ENCODE results near the gene MITF. TPM values are rescaled to one million over a fixed set of nuclear protein-coding genes. Genes with fewer than 3 reads are reported as not detected.

Gene MITF
- total RNA-seq, 1 donor from 2014 or later = 0.41 TPM

GRCh38 chr3:69869643-69870042 lies 130.4 kb downstream of the MITF start:
- intact Hi-C loops (cut with micrococcal nuclease) = no loop called here

- intact Hi-C loops (cut with micrococcal nuclease) = no loop called here
Observed at GRCh38 chr3:69871251-69871650, 132.0 kb downstream of the MITF start.

- intact Hi-C loops (cut with micrococcal nuclease) = no loop called here
Observed at GRCh38 chr3:69871868-69872267, 132.6 kb downstream of the MITF start.

- intact Hi-C loops (cut with micrococcal nuclease) = no loop called here
Observed at GRCh38 chr3:69872783-69873378, 133.6 kb downstream of the MITF start.

GRCh38 chr3:69876073-69876472 lies 136.8 kb downstream of the MITF start:
- intact Hi-C loops (cut with micrococcal nuclease) = no loop called here

GRCh38 chr3:69878254-69878653 lies 139.0 kb downstream of the MITF start:
- intact Hi-C loops (cut with micrococcal nuclease) = no loop called here

GRCh38 chr3:69879051-69879450 lies 139.8 kb downstream of the MITF start:
- intact Hi-C loops (cut with micrococcal nuclease) = no loop called here

GRCh38 chr3:69880069-69880640 lies 140.9 kb downstream of the MITF start:
- intact Hi-C loops (cut with micrococcal nuclease) = no loop called here

- intact Hi-C loops (cut with micrococcal nuclease) = no loop called here
Observed at GRCh38 chr3:69881051-69881450, 141.8 kb downstream of the MITF start.

- intact Hi-C loops (cut with micrococcal nuclease) = no loop called here
Observed at GRCh38 chr3:69881756-69882428, 142.6 kb downstream of the MITF start.

GRCh38 chr3:69882560-69882959 lies 143.3 kb downstream of the MITF start:
- intact Hi-C loops (cut with micrococcal nuclease) = no loop called here

- intact Hi-C loops (cut with micrococcal nuclease) = no loop called here
Observed at GRCh38 chr3:69888040-69888942, 149.0 kb downstream of the MITF start.

- intact Hi-C loops (cut with micrococcal nuclease) = no loop called here
Observed at GRCh38 chr3:69888943-69889315, 149.7 kb downstream of the MITF start.

- intact Hi-C loops (cut with micrococcal nuclease) = no loop called here
Observed at GRCh38 chr3:69890084-69890483, 150.8 kb downstream of the MITF start.

- intact Hi-C loops (cut with micrococcal nuclease) = no loop called here
Observed at GRCh38 chr3:69890691-69891090, 151.4 kb downstream of the MITF start.

GRCh38 chr3:69892706-69893105 lies 153.4 kb downstream of the MITF start:
- intact Hi-C loops (cut with micrococcal nuclease) = no loop called here

- intact Hi-C loops (cut with micrococcal nuclease) = no loop called here
Observed at GRCh38 chr3:69893274-69893673, 154.0 kb downstream of the MITF start.

GRCh38 chr3:69896095-69896494 lies 156.8 kb downstream of the MITF start:
- intact Hi-C loops (cut with micrococcal nuclease) = no loop called here

GRCh38 chr3:69900331-69900730 lies 161.1 kb downstream of the MITF start:
- intact Hi-C loops (cut with micrococcal nuclease) = no loop called here

- intact Hi-C loops (cut with micrococcal nuclease) = no loop called here
Observed at GRCh38 chr3:69901802-69902201, 162.5 kb downstream of the MITF start.

GRCh38 chr3:69902386-69902785 lies 163.1 kb downstream of the MITF start:
- intact Hi-C loops (cut with micrococcal nuclease) = no loop called here
